GM12878 (cell line): ENCODE results near the gene USP11. TPM values are rescaled to one million over a fixed set of nuclear protein-coding genes. Genes with fewer than 3 reads are reported as not detected.

Source experiments
- BCL3 ChIP-seq: IDR thresholded peaks from 2 replicates; pipeline ENCODE4 v1.6.1; 2011; ENCODE audit warnings: borderline replicate concordance, low read depth, mild to moderate bottlenecking, moderate library complexity, low read length; ENCODE audit not compliant: insufficient read depth, poor library complexity, severe bottlenecking
- CBFB ChIP-seq: IDR thresholded peaks from 2 replicates; pipeline ENCODE4 v1.6.1; 2016; ENCODE audit warnings: antibody characterized with exemption, low read depth
- CHD1 ChIP-seq: IDR thresholded peaks from 2 replicates; pipeline ENCODE4 v1.6.1; 2012; ENCODE audit warnings: low read depth, low read length, improper control_type of control experiment
- ELK1 ChIP-seq: IDR thresholded peaks from 2 replicates; pipeline ENCODE4 v1.6.1; 2012; ENCODE audit warnings: low read depth, low read length, improper control_type of control experiment
- JUND ChIP-seq: IDR thresholded peaks from 2 replicates; pipeline ENCODE4 v1.6.1; 2012; ENCODE audit warnings: low read depth, mild to moderate bottlenecking, low read length, improper control_type of control experiment, moderate library complexity
- MAX ChIP-seq: IDR thresholded peaks from 2 replicates; pipeline ENCODE4 v1.6.1; 2012; ENCODE audit warnings: low read depth, low read length, improper control_type of control experiment
- NFXL1 ChIP-seq: fragments of 450-650 bp; IDR thresholded peaks from 2 replicates; pipeline ENCODE4 v1.6.1; 2017; ENCODE audit warnings: antibody characterized with exemption, mild to moderate bottlenecking, borderline replicate concordance
- PAX8 ChIP-seq: fragments of 450-650 bp; IDR thresholded peaks from 2 replicates; pipeline ENCODE4 v1.6.1; 2017; ENCODE audit warnings: mild to moderate bottlenecking, moderate library complexity
- POLR2AphosphoS2 ChIP-seq: IDR thresholded peaks from 2 replicates; pipeline ENCODE4 v1.6.1; 2011; ENCODE audit warnings: low read depth, mild to moderate bottlenecking, low read length, improper control_type of control experiment, moderate library complexity
- RAD51 ChIP-seq: fragments of 450-650 bp; IDR thresholded peaks from 2 replicates; pipeline ENCODE4 v1.6.1; 2016; ENCODE audit warnings: moderate library complexity, mild to moderate bottlenecking, inconsistent platforms
- RELB ChIP-seq: fragments of 450-650 bp; IDR thresholded peaks from 2 replicates; pipeline ENCODE4 v1.6.1; 2017; ENCODE audit warnings: low read depth, mild to moderate bottlenecking, moderate library complexity
- RFX5 ChIP-seq: IDR thresholded peaks from 2 replicates; pipeline ENCODE4 v1.6.1; 2011; ENCODE audit warnings: low read depth, low read length, improper control_type of control experiment
- SMARCA5 ChIP-seq: fragments of 450-650 bp; IDR thresholded peaks from 2 replicates; pipeline ENCODE4 v1.6.1; 2017; ENCODE audit warnings: mild to moderate bottlenecking
- SREBF1 ChIP-seq: IDR thresholded peaks from 2 replicates; pipeline ENCODE4 v1.6.1; 2012; ENCODE audit warnings: mild to moderate bottlenecking, low read length
- STAT3 ChIP-seq: IDR thresholded peaks from 2 replicates; pipeline ENCODE4 v1.6.1; 2011; ENCODE audit warnings: low read depth, low read length, improper control_type of control experiment
- TAF1 ChIP-seq: IDR thresholded peaks from 2 replicates; pipeline ENCODE4 v1.6.1; 2011; ENCODE audit warnings: mild to moderate bottlenecking, low read depth, low read length, borderline replicate concordance
- TCF7 ChIP-seq: IDR thresholded peaks from 2 replicates; pipeline ENCODE4 v1.6.1; 2014; ENCODE audit warnings: antibody characterized with exemption, borderline replicate concordance
- ZNF217 ChIP-seq: fragments of 450-650 bp; IDR thresholded peaks from 2 replicates; pipeline ENCODE4 v1.6.1; 2017; ENCODE audit warnings: antibody characterized with exemption, mild to moderate bottlenecking
- ZNF687 ChIP-seq: fragments of 450-650 bp; IDR thresholded peaks from 2 replicates; pipeline ENCODE4 v1.6.1; 2017; ENCODE audit warnings: mild to moderate bottlenecking, moderate library complexity
- polyA plus RNA-seq, 11 experiments: library from polyadenylated mRNA; depleted of rRNA in 4 of 11; unstranded in 6 of 11; stranded (reverse) in 5 of 11; fragments of >200 nt; fragmentation: Nextera tagmentation in 4 of 11; fragmentation: Illumina TruSeq in 1 of 11; extraction: Ambion mirVana in 4 of 11; extraction: Trizol in 1 of 11; gene quantifications; 1 replicate in 1 of 11; 2 replicates in 10 of 11; pipeline versions ENCODE4 v1.2.1 to v1.2.3, GENCODE V29; 2011 to 2016; ENCODE audit warnings: inconsistent platforms in 2 of 11, missing spikeins in 2 of 11, low read depth in 1 of 11
- total RNA-seq, 4 experiments: library from RNA; depleted of rRNA in 3 of 4; stranded (reverse); fragments of >200 nt in 3 of 4; fragmentation: Illumina TruSeq in 1 of 4; extraction: Trizol in 1 of 4; gene quantifications; 2 replicates each; pipeline versions ENCODE4 v1.2.1 to v1.2.3, GENCODE V29; 2013 to 2021

The USP11 gene
- total and polyA plus RNA-seq, 10 of the 15 experiments (the other 5 are each of a cell fraction or from before 2014, with no cell fraction given): 3.3 to 44.0 (median 20.9) TPM

GRCh38 chrX:47190445-47191269, 42.2 kb upstream of the USP11 start (continued):
- TF ChIP-seq ZNF687 (no peak), RAD51 (peak; percentile 62), CBFB (0 out of 2 replicates have a peak, but pooled peaks have one; percentile 17), TCF7 (no peak), STAT3 (no peak), MAX (peak; percentile 64; the same call in 1 of the 2 replicates), RELB (peak; percentile 74; the same call in 1 of the 2 replicates), SREBF1 (peak; percentile 94), RFX5 (no peak), TAF1 (0 out of 2 replicates have a peak, but pooled peaks have one; percentile 74), PAX8 (no peak), BCL3 (peak; percentile 37), NFXL1 (no peak), ZNF217 (no peak), ELK1 (no peak), JUND (peak; percentile 99), SMARCA5 (no peak), CHD1 (peak; percentile 98), POLR2AphosphoS2 (peak; percentile 72; the same call in 1 of the 2 replicates)
